ENCODE data around the gene CDK6. TPM values are rescaled to one million over a fixed set of nuclear protein-coding genes. Genes with fewer than 3 reads are reported as not detected.

The CDK6 gene
- total and polyA plus RNA-seq, 10 of the 15 experiments (the other 5 are each of a cell fraction or from before 2014, with no cell fraction given), result 8.0 to 118 (median 45.8) TPM

DNA sequence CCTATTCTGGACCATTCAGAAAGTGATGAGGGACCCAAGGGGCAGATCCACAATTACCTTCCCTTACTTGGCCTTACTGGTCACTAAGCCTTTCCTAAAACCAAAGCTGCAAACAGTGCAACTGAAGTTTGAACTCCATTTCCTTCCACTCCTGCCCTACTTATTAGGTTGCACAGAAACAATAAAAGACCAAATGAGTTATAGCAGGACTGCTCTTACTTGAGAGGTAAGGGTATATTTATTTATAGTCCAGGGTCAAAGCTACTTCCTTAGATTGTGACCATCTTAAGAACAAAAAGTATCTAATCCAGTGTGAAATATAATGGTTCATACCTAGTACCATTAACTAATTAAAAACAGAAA is 27.0 kb downstream of the CDK6 start:
- peak overlapping the region; percentile 46; the same call in 1 of the 2 replicates for H3K9ac ChIP-seq (ENCODE audit: control insufficient read depth, insufficient read depth, low read length)
- H4K20me1 ChIP-seq (ENCODE audit: control insufficient read depth, insufficient read depth), result no peaks in the 10 kb centered on the region
- H3K27me3 ChIP-seq (replicated peaks in 1 of 2; ENCODE audit: control insufficient read depth in 2 of 2, insufficient read depth in 2 of 2, low read length in 1 of 2), result no peaks in the 10 kb centered on the region
- ChIA-PET SMC1A (ENCODE audit: uncharacterized antibody, unreplicated experiment) (interaction anchor here (0.8 to 7.2 kb wide), 19 partner anchors 9 to 174 kb away, joined by 3 to 83 read pairs (median 4); no protein-coding TSS in a partner anchor), POLR2A (interaction anchor here (1.0 to 1.4 kb wide), 4 partner anchors 10 to 77 kb away, joined by 3 to 5 read pairs (median 4); partner anchors contain the start of gene CDK6), CTCF (interaction anchor here (0.8 to 1.6 kb wide), 4 partner anchors 17 to 24 kb away, joined by 3 to 6 read pairs (median 4); no protein-coding TSS in a partner anchor), RAD21 (ENCODE audit: unreplicated experiment) (interaction anchor here (1.0 to 12.0 kb wide), 9 partner anchors 9 to 174 kb away, joined by 3 to 124 read pairs (median 4); partner anchors contain the start of gene CDK6)
- peak overlapping the region; percentile 68 for H3K4me2 ChIP-seq (ENCODE audit: control insufficient read depth, insufficient read depth)
- TF ChIP-seq TCF7 (IDR thresholded peaks at IDR 0.05; ENCODE audit: borderline replicate concordance) (no peak), RB1 (IDR thresholded peaks at IDR 0.05; ENCODE audit: borderline replicate concordance) (0 out of 2 replicates have a peak, but pooled peaks have one; percentile 16), ZNF622 (IDR thresholded peaks at IDR 0.05) (no peak), ZZZ3 (IDR thresholded peaks at IDR 0.05; ENCODE audit: control insufficient read depth, insufficient read length, low read depth) (no peak), FOXK2 (IDR thresholded peaks at IDR 0.05) (no peak), SMC3 (IDR thresholded peaks at IDR 0.05; ENCODE audit: borderline replicate concordance, low read length) (no peak; the same call in 1 of the 2 replicates), TCF12 (IDR thresholded peaks at IDR 0.05; ENCODE audit: low read depth, low read length) (no peak), MTA3 (IDR thresholded peaks at IDR 0.05; ENCODE audit: borderline replicate concordance, low read length) (0 out of 2 replicates have a peak, but pooled peaks have one; percentile 41), TBL1XR1 (IDR thresholded peaks at IDR 0.05; ENCODE audit: low read depth, low read length) (no peak), POLR2A (IDR thresholded peaks at IDR 0.05; ENCODE audit: low read depth, low read length) (no peak), MXI1 (IDR thresholded peaks at IDR 0.05; ENCODE audit: low read depth, low read length) (no peak), SMARCA5 (IDR thresholded peaks at IDR 0.05) (0 out of 2 replicates have a peak, but pooled peaks have one; percentile 16), SIX5 (IDR thresholded peaks at IDR 0.05; ENCODE audit: low read depth, low read length, severe bottlenecking) (no peak), CEBPB (IDR thresholded peaks at IDR 0.05; ENCODE audit: borderline replicate concordance in 1 of 2, low read depth in 2 of 2, low read length in 2 of 2) (peak in 1 of 2 experiments; percentile 17; a peak in 1 of 4 replicates), FOXM1 (IDR thresholded peaks at IDR 0.05; ENCODE audit: low read depth, low read length) (no peak), ZSCAN29 (IDR thresholded peaks at IDR 0.05) (no peak), RAD21 (IDR thresholded peaks at IDR 0.05; ENCODE audit: insufficient read depth, low read depth, low read length) (no peak)
- TF ChIP-seq, protein P1, sequence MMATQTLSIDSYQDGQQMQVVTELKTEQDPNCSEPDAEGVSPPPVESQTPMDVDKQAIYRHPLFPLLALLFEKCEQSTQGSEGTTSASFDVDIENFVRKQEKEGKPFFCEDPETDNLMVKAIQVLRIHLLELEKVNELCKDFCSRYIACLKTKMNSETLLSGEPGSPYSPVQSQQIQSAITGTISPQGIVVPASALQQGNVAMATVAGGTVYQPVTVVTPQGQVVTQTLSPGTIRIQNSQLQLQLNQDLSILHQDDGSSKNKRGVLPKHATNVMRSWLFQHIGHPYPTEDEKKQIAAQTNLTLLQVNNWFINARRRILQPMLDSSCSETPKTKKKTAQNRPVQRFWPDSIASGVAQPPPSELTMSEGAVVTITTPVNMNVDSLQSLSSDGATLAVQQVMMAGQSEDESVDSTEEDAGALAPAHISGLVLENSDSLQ (IDR thresholded peaks at IDR 0.05), result no peak
- TF ChIP-seq, protein P2, sequence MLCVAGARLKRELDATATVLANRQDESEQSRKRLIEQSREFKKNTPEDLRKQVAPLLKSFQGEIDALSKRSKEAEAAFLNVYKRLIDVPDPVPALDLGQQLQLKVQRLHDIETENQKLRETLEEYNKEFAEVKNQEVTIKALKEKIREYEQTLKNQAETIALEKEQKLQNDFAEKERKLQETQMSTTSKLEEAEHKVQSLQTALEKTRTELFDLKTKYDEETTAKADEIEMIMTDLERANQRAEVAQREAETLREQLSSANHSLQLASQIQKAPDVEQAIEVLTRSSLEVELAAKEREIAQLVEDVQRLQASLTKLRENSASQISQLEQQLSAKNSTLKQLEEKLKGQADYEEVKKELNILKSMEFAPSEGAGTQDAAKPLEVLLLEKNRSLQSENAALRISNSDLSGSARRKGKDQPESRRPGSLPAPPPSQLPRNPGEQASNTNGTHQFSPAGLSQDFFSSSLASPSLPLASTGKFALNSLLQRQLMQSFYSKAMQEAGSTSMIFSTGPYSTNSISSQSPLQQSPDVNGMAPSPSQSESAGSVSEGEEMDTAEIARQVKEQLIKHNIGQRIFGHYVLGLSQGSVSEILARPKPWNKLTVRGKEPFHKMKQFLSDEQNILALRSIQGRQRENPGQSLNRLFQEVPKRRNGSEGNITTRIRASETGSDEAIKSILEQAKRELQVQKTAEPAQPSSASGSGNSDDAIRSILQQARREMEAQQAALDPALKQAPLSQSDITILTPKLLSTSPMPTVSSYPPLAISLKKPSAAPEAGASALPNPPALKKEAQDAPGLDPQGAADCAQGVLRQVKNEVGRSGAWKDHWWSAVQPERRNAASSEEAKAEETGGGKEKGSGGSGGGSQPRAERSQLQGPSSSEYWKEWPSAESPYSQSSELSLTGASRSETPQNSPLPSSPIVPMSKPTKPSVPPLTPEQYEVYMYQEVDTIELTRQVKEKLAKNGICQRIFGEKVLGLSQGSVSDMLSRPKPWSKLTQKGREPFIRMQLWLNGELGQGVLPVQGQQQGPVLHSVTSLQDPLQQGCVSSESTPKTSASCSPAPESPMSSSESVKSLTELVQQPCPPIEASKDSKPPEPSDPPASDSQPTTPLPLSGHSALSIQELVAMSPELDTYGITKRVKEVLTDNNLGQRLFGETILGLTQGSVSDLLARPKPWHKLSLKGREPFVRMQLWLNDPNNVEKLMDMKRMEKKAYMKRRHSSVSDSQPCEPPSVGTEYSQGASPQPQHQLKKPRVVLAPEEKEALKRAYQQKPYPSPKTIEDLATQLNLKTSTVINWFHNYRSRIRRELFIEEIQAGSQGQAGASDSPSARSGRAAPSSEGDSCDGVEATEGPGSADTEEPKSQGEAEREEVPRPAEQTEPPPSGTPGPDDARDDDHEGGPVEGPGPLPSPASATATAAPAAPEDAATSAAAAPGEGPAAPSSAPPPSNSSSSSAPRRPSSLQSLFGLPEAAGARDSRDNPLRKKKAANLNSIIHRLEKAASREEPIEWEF (IDR thresholded peaks at IDR 0.05; ENCODE audit: insufficient replicate concordance, low read depth, low read length), result no peak
- no peaks in the 10 kb centered on the region; the same call in 1 of the 3 replicates for H3K9me3 ChIP-seq (replicated peaks; ENCODE audit: control insufficient read depth, insufficient read depth, low read length)
- H3K36me3 ChIP-seq (ENCODE audit: control insufficient read depth in 2 of 2, insufficient read depth in 2 of 2, low read length in 1 of 2), result peaks cover 0 to 11% of the 10 kb centered on the region in 2 experiments; a peak in 3 of 4 replicates
- peaks cover 77% of the 10 kb centered on the region for H3K79me2 ChIP-seq (ENCODE audit: control insufficient read depth, insufficient read depth, low read length)
- H2AFZ ChIP-seq (ENCODE audit: control insufficient read depth, low read depth, low read length), result peak overlapping the region; percentile 18
- DNase-seq (ENCODE audit: low read depth, low spot score), result no peak
- peak; percentile 34 for ATAC-seq
- FAIRE-seq, result no peak
- in situ Hi-C loops (cut with MboI) (no loop called here), intact Hi-C loops (cut with micrococcal nuclease; ENCODE audit: unreplicated experiment) (no loop called here)
- H3K27ac ChIP-seq (ENCODE audit: control insufficient read depth, insufficient read depth), result peak overlapping the region; percentile 87
- BruUV-seq (replicated peaks), result no TSS peak
- H3K4me1 ChIP-seq (ENCODE audit: control insufficient read depth, insufficient read depth, low read length), result peaks cover 45% of the 10 kb centered on the region
- H3K4me3 ChIP-seq, result peak overlapping the region; percentile 37; the same call in 1 of the 2 replicates

All from GM12878 (cell line).